GM12875 (cell line): ENCODE results near the gene USP10.

Experiments
- H3K4me3 ChIP-seq: one replicate; pipeline ENCODE4 v1.5.1; 2011; ENCODE audit warnings: low read depth, low read length, control low read depth
- TF ChIP-seq, protein P1 (sequence below): IDR thresholded peaks from 2 replicates; pipeline ENCODE4 v1.5.1; 2011; ENCODE audit warnings: low read depth, mild to moderate bottlenecking, control low read depth, inconsistent platforms, low read length, moderate library complexity, borderline replicate concordance; ENCODE audit not compliant: insufficient read depth

Gene USP10

GRCh38 chr16:84722068-84722467, 22.3 kb downstream of the USP10 start:
- no peak overlapping the region for H3K4me3 ChIP-seq
- TF ChIP-seq, protein P1, sequence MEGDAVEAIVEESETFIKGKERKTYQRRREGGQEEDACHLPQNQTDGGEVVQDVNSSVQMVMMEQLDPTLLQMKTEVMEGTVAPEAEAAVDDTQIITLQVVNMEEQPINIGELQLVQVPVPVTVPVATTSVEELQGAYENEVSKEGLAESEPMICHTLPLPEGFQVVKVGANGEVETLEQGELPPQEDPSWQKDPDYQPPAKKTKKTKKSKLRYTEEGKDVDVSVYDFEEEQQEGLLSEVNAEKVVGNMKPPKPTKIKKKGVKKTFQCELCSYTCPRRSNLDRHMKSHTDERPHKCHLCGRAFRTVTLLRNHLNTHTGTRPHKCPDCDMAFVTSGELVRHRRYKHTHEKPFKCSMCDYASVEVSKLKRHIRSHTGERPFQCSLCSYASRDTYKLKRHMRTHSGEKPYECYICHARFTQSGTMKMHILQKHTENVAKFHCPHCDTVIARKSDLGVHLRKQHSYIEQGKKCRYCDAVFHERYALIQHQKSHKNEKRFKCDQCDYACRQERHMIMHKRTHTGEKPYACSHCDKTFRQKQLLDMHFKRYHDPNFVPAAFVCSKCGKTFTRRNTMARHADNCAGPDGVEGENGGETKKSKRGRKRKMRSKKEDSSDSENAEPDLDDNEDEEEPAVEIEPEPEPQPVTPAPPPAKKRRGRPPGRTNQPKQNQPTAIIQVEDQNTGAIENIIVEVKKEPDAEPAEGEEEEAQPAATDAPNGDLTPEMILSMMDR = no peak

DNA sequence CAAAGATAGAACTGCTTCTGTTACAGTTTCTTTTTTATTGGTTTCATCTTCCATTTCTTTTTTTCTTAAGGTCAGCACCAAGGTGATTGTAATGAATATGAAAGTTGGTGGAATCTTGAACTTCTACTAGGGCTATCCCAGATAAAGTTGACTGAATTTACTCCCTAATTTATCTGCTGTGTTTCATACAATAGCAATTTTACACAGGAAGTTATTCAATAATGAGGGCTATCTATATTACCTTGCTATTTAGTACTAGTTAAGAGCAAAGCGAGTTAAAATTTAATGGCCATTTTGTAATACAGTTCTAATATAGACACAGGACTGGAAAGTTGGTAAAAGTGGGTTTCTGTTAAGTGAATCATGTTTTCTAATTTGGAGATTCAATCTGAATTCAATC, 24.1 kb downstream of the USP10 start:
- TF ChIP-seq, protein P1 = no peak

DNA sequence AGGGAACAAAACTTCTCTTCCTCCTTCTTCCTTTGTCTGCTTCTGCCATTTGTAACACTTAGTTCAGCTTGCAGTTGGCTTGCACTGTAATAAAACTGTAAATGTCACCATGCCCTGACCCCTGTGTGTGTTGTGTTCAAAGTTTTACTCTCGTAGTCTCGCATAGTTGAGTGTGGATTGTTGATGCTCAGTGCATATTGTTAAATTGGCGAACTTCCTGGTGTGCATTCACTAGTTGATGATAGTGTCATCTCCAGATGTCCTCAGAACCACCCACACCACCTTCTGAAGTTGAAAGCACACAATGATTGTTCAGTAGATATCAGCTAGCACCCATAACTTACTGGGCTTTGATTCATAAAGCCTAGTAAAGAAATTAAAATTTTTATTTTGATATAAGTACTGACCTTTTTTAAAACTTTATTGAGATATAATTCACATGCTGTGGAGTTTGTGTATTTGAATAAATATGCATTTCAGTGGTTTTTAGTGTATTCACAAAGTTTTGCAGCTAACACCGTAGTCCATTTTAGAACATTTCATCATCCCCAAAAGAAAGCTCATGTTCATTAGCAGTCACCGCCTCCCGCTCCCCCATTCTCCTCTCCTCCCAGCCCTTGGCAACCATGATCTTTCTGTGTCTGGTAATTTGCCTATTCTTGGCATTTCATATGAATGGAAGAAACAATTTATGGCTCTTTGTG, 25.0 kb downstream of the USP10 start:
- H3K4me3 ChIP-seq = no peak overlapping the region
- TF ChIP-seq, protein P1 = no peak

More for the DNA sequence above, 24.1 kb downstream of the USP10 start:
- no peak overlapping the region for H3K4me3 ChIP-seq

GRCh38 chr16:84725481-84726078, 25.8 kb downstream of the USP10 start:
- no peak overlapping the region for H3K4me3 ChIP-seq
- TF ChIP-seq, protein P1 = no peak

- H3K4me3 ChIP-seq = peak overlapping the region; percentile 11
- TF ChIP-seq, protein P1 = peak; percentile 83
These were observed 26.4 kb downstream of the USP10 start for GRCh38 chr16:84726079-84726668.

GRCh38 chr16:84726669-84727467, 27.1 kb downstream of the USP10 start:
- H3K4me3 ChIP-seq = no peak overlapping the region

More at GRCh38 chr16:84726669-84727467, 27.1 kb downstream of the USP10 start:
- TF ChIP-seq, protein P1 = no peak
